Measurements from ENCODE around the gene ATL2. TPM values are rescaled to one million over a fixed set of nuclear protein-coding genes. Genes with fewer than 3 reads are reported as not detected.

Gene ATL2
- total RNA-seq, 1 donor from 2014 or later = 72.9 TPM

GRCh38 chr2:38344813-38345212 lies 32.3 kb downstream of the ATL2 start:
- no peak overlapping the region for H3K4me3 Mint-ChIP-seq
- no peak for DNase-seq (ENCODE audit: low read depth, low spot score)
- H3K4me1 Mint-ChIP-seq = no peaks in the 10 kb centered on the region
- H3K9me3 Mint-ChIP-seq = no peaks in the 10 kb centered on the region
- H3K36me3 Mint-ChIP-seq (ENCODE audit: low read depth) = peaks cover 19% of the 10 kb centered on the region
- no peak for TF ChIP-seq CTCF (conservative IDR thresholded peaks at IDR 0.05)
- no peak overlapping the region for H3K27ac Mint-ChIP-seq (ENCODE audit: unreplicated experiment)
- no peaks in the 10 kb centered on the region for H3K27me3 Mint-ChIP-seq (ENCODE audit: low read depth)

GRCh38 chr2:38343212-38343611 lies 33.9 kb downstream of the ATL2 start:
- Mint-ChIP-seq H3K4me1 (no peaks in the 10 kb centered on the region), H3K36me3 (ENCODE audit: low read depth) (peaks cover 19% of the 10 kb centered on the region), H3K4me3 (no peak overlapping the region), H3K27ac (ENCODE audit: unreplicated experiment) (no peak overlapping the region), H3K27me3 (ENCODE audit: low read depth) (no peaks in the 10 kb centered on the region), H3K9me3 (no peaks in the 10 kb centered on the region)
- DNase-seq (ENCODE audit: low read depth, low spot score) = no peak
- TF ChIP-seq CTCF (conservative IDR thresholded peaks at IDR 0.05) = no peak

DNA sequence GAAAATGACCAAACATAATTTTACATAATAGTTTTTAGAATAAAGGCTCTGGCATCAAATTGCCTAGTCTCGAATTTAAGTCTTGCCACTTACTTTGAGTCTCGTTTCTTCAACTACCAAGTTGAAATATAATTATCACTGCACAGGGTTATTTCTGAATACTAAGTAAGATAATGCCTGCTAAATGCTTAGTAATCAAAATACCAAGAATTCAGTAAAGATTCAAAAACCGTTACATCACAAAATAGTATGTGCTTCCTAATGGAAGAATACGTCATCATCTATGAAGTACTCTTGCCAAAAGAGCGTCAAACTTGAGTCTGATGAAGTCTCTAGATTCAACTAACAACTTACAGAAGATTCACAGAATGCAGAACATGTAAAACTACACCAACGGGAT lies 40.5 kb downstream of the ATL2 start:
- no peaks in the 10 kb centered on the region for H3K4me1 Mint-ChIP-seq
- no peaks in the 10 kb centered on the region for H3K27me3 Mint-ChIP-seq (ENCODE audit: low read depth)
- no peak overlapping the region for H3K4me3 Mint-ChIP-seq
- H3K36me3 Mint-ChIP-seq (ENCODE audit: low read depth) = peaks cover 16% of the 10 kb centered on the region
- H3K27ac Mint-ChIP-seq (ENCODE audit: unreplicated experiment) = no peak overlapping the region
- TF ChIP-seq CTCF (conservative IDR thresholded peaks at IDR 0.05) = no peak
- DNase-seq (ENCODE audit: low read depth, low spot score) = no peak
- no peaks in the 10 kb centered on the region for H3K9me3 Mint-ChIP-seq

DNA sequence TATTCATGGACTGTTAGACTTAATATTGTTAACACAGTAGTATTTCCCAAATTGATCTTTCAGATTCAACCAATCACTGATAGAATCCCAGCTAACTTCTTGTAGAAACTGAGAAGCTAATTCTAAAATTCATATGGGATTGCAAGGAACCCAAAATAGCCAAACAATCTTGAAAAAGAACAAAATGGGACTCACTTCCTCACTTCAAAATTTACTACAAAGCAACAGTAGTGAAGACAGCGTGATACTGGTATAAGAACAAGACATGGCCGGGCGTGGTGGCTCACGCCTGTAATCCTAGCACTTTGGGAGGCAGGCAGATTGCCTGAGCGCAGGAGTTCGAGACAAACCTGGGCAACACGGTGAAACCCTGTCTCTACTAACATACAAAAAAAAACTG lies 46.3 kb downstream of the ATL2 start:
- H3K4me3 Mint-ChIP-seq = no peak overlapping the region
- H3K4me1 Mint-ChIP-seq = peaks cover 6% of the 10 kb centered on the region
- no peak for TF ChIP-seq CTCF (conservative IDR thresholded peaks at IDR 0.05)
- H3K36me3 Mint-ChIP-seq (ENCODE audit: low read depth) = peaks cover 36% of the 10 kb centered on the region
- H3K9me3 Mint-ChIP-seq = peaks cover 3% of the 10 kb centered on the region
- no peak for DNase-seq (ENCODE audit: low read depth, low spot score)
- H3K27me3 Mint-ChIP-seq (ENCODE audit: low read depth) = no peaks in the 10 kb centered on the region
- no peak overlapping the region for H3K27ac Mint-ChIP-seq (ENCODE audit: unreplicated experiment)

DNA sequence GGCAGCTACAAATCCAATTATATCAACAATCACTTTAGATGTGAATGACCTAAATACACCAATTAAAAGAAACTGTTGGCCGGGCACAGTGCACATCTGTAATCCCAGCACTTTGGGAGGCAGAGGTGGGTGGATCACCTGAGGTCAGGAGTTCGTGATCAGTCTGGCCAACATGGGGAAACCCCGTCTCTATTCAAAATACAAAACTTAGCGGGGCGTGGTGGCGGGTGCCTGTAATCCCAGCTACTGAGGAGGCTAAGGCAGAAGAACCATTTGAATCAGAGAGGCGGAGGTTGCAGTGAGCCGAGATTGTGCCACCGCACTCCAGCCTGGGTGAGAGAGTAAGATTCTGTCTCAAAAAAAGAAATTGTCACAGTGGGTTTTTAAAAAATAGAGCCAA lies 49.5 kb downstream of the ATL2 start:
- TF ChIP-seq CTCF (conservative IDR thresholded peaks at IDR 0.05) = no peak
- H3K4me1 Mint-ChIP-seq = peaks cover 27% of the 10 kb centered on the region
- H3K36me3 Mint-ChIP-seq (ENCODE audit: low read depth) = peaks cover 40% of the 10 kb centered on the region
- no peak overlapping the region for H3K4me3 Mint-ChIP-seq
- peaks cover 3% of the 10 kb centered on the region for H3K9me3 Mint-ChIP-seq
- no peak overlapping the region for H3K27ac Mint-ChIP-seq (ENCODE audit: unreplicated experiment)
- H3K27me3 Mint-ChIP-seq (ENCODE audit: low read depth) = no peaks in the 10 kb centered on the region
- DNase-seq (ENCODE audit: low read depth, low spot score) = no peak

DNA sequence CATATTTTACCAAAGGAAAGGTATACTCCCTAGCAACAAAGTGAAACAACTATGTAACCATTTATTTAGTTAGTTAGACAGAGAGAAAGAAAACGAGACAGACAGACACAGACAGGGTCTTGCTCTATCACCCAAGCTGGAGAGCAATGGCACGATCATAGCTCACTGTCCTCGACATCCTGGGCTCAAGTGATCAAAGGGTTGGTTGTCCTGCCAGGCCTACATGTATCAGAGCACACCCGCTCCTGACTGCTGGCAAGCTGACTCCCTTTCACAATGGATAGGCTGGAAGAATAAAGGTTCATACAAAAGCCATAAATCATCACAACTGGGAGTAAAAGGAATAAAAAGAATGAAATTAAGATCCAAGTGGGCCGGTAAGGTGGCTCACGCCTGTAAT lies 53.5 kb downstream of the ATL2 start:
- no peak for DNase-seq (ENCODE audit: low read depth, low spot score)
- Mint-ChIP-seq H3K4me1 (peaks cover 36% of the 10 kb centered on the region), H3K36me3 (ENCODE audit: low read depth) (peaks cover 20% of the 10 kb centered on the region), H3K27me3 (ENCODE audit: low read depth) (no peaks in the 10 kb centered on the region), H3K9me3 (no peaks in the 10 kb centered on the region), H3K27ac (ENCODE audit: unreplicated experiment) (peak overlapping the region; percentile 89), H3K4me3 (no peak overlapping the region)
- TF ChIP-seq CTCF (conservative IDR thresholded peaks at IDR 0.05) = no peak
